GM23338 (cell line): ENCODE results near the gene FAM241B. TPM values are rescaled to one million over a fixed set of nuclear protein-coding genes. Genes with fewer than 3 reads are reported as not detected.

Source experiments
- ATAC-seq: fragments of 200-7000 bp; cut with Tn5 transposase; 3 replicates; pipeline ENCODE4 v1.9.1; 2020
- DNase-seq: peaks from one replicate; pipeline ENCODE4 v3.0.0-alpha.2; 2015; ENCODE audit warnings: low spot score
- H2AFZ ChIP-seq: fragments of 200-600 bp; sonication (generic); 2 replicates; pipeline ENCODE4 v1.8.0; 2016; ENCODE audit warnings: antibody characterized with exemption, mild to moderate bottlenecking, moderate library complexity
- H3F3A ChIP-seq: fragments of 200-600 bp; sonication (generic); replicated peaks from 2 replicates; pipeline ENCODE4 v1.8.0; 2017; ENCODE audit warnings: antibody characterized with exemption, mixed run types, low read depth
- H3K27ac ChIP-seq: fragments of 200-600 bp; sonication (generic); 2 replicates; pipeline ENCODE4 v1.6.1; 2016; ENCODE audit warnings: low read depth
- H3K27me3 ChIP-seq: fragments of 200-600 bp; sonication (generic); 2 replicates; pipeline ENCODE4 v1.8.0; 2016; ENCODE audit warnings: mild to moderate bottlenecking, mixed run types, moderate library complexity; ENCODE audit not compliant: insufficient read depth
- H3K36me3 ChIP-seq: fragments of 200-600 bp; sonication (generic); 2 replicates; pipeline ENCODE4 v1.8.0; 2016; ENCODE audit warnings: mild to moderate bottlenecking; ENCODE audit not compliant: insufficient read depth
- H3K4me1 ChIP-seq: fragments of 200-600 bp; sonication (generic); 2 replicates; pipeline ENCODE4 v1.8.0; 2016; ENCODE audit warnings: mild to moderate bottlenecking, moderate library complexity; ENCODE audit not compliant: insufficient read depth
- H3K4me2 ChIP-seq: fragments of 200-600 bp; sonication (generic); 2 replicates; pipeline ENCODE4 v1.7.1; 2017; ENCODE audit warnings: mixed run types
- H3K4me3 ChIP-seq: fragments of 200-600 bp; sonication (generic); 2 replicates; pipeline ENCODE4 v1.6.1; 2016; ENCODE audit warnings: mixed run types
- H3K79me2 ChIP-seq: fragments of 200-600 bp; sonication (generic); replicated peaks from 2 replicates; pipeline ENCODE4 v1.8.0; 2017; ENCODE audit warnings: mild to moderate bottlenecking; ENCODE audit not compliant: insufficient read depth
- H3K9me2 ChIP-seq: fragments of 200-600 bp; sonication (generic); 2 replicates; pipeline ENCODE4 v1.8.0; 2017; ENCODE audit not compliant: insufficient read depth
- H4K20me1 ChIP-seq: fragments of 200-600 bp; sonication (generic); replicated peaks from 2 replicates; pipeline ENCODE4 v1.8.0; 2017; ENCODE audit warnings: mild to moderate bottlenecking; ENCODE audit not compliant: insufficient read depth
- H3K27ac Mint-ChIP-seq: 2 replicates; pipeline ENCODE4 v1.8.0; 2020; ENCODE audit warnings: inconsistent platforms, mild to moderate bottlenecking, moderate library complexity, mixed read lengths
- H3K27me3 Mint-ChIP-seq: 3 replicates; pipeline ENCODE4 v1.8.0; 2022; ENCODE audit warnings: low read depth, mild to moderate bottlenecking, moderate library complexity, mixed read lengths, inconsistent platforms; ENCODE audit not compliant: insufficient read depth, poor library complexity
- H3K36me3 Mint-ChIP-seq: 3 replicates; pipeline ENCODE4 v1.8.0; 2021; ENCODE audit warnings: low read depth, mild to moderate bottlenecking, inconsistent platforms, moderate library complexity, mixed read lengths
- H3K4me1 Mint-ChIP-seq: 3 replicates; pipeline ENCODE4 v1.8.0; 2020; ENCODE audit warnings: mild to moderate bottlenecking, inconsistent platforms, mixed read lengths
- H3K4me3 Mint-ChIP-seq: 3 replicates; pipeline ENCODE4 v1.8.0; 2021; ENCODE audit warnings: moderate library complexity, mild to moderate bottlenecking, inconsistent platforms, mixed read lengths
- H3K9me3 Mint-ChIP-seq: 3 replicates; pipeline ENCODE4 v1.8.0; 2020; ENCODE audit warnings: moderate library complexity, mild to moderate bottlenecking, inconsistent platforms, mixed read lengths
- CREB1 ChIP-seq: fragments of 250-450 bp; sonication (Bioruptor Pico); IDR thresholded peaks from 2 replicates; pipeline ENCODE4 v1.5.0; 2020; ENCODE audit warnings: low read depth, mild to moderate bottlenecking, moderate library complexity
- ETS1 ChIP-seq: IDR thresholded peaks from 2 replicates; pipeline ENCODE4 v1.6.1; 2016; ENCODE audit warnings: antibody characterized with exemption
- EZH2 ChIP-seq: fragments of 200-600 bp; sonication (generic); IDR thresholded peaks from one replicate; pipeline ENCODE4 v1.8.0; 2017; ENCODE audit warnings: antibody characterized with exemption, mild to moderate bottlenecking, low read depth; ENCODE audit not compliant: unreplicated experiment
- EZH2phosphoT487 ChIP-seq: fragments of 200-600 bp; sonication (generic); IDR thresholded peaks from one replicate; pipeline ENCODE4 v1.8.1; 2018; ENCODE audit warnings: antibody characterized with exemption; ENCODE audit not compliant: unreplicated experiment
- JUNB ChIP-seq: IDR thresholded peaks from one replicate; pipeline ENCODE4 v1.6.1; 2016; ENCODE audit warnings: antibody characterized with exemption; ENCODE audit not compliant: unreplicated experiment
- NANOG ChIP-seq: IDR thresholded peaks from 2 replicates; pipeline ENCODE4 v1.6.1; 2016; ENCODE audit warnings: antibody characterized with exemption, borderline replicate concordance
- POLR2AphosphoS5 ChIP-seq: IDR thresholded peaks from 2 replicates; pipeline ENCODE4 v1.6.1; 2016; ENCODE audit warnings: antibody characterized with exemption, low read depth
- REST ChIP-seq: IDR thresholded peaks from one replicate; pipeline ENCODE4 v1.6.1; 2018; ENCODE audit warnings: antibody characterized with exemption; ENCODE audit not compliant: unreplicated experiment
- STAT1 ChIP-seq: IDR thresholded peaks from one replicate; pipeline ENCODE4 v1.6.1; 2016; ENCODE audit warnings: antibody characterized with exemption; ENCODE audit not compliant: unreplicated experiment
- ZNF114 ChIP-seq: fragments of 250-450 bp; sonication (Bioruptor Pico); IDR thresholded peaks from 2 replicates; pipeline ENCODE4 v1.5.0; 2020; ENCODE audit warnings: mild to moderate bottlenecking, moderate library complexity
- ZNF331 ChIP-seq: fragments of 250-450 bp; sonication (Bioruptor Pico); IDR thresholded peaks from 2 replicates; pipeline ENCODE4 v1.5.0; 2020; ENCODE audit warnings: low read depth, mild to moderate bottlenecking, moderate library complexity
- ZNF462 ChIP-seq: fragments of 250-450 bp; sonication (Bioruptor Pico); IDR thresholded peaks from 2 replicates; pipeline ENCODE4 v1.5.0; 2020; ENCODE audit warnings: mild to moderate bottlenecking, moderate library complexity
- polyA plus RNA-seq: library from polyadenylated mRNA; unstranded; fragments of >200 nt; fragmentation: Nextera tagmentation; extraction: Ambion mirVana; gene quantifications from 2 replicates; pipeline ENCODE4 v1.2.1, GENCODE V29; 2016
- total RNA-seq: library from RNA; depleted of rRNA; stranded (reverse); fragments of >200 nt; shearing (Covaris generic); gene quantifications from 2 replicates; pipeline ENCODE4 v1.2.3, GENCODE V29; 2014

FAM241B gene
- total and polyA plus RNA-seq, 2 experiments from 2014 or later, result 6.7 to 28.3 TPM

- no peak for TF ChIP-seq ZNF462 (CRISPR knock-in tag)
- no peak for TF ChIP-seq POLR2AphosphoS5
- TF ChIP-seq ZNF331 (CRISPR knock-in tag), result no peak
- TF ChIP-seq ETS1, result no peak
- no peak for TF ChIP-seq JUNB
- no peak for TF ChIP-seq EZH2
- TF ChIP-seq CREB1, result no peak
- TF ChIP-seq STAT1, result no peak
- no peak for TF ChIP-seq ZNF114 (CRISPR knock-in tag)
Measured at GRCh38 chr10:69674786-69675185, 44.7 kb downstream of the FAM241B start (continued).

- Mint-ChIP-seq H3K36me3 (no peaks in the 10 kb centered on the region), H3K4me3 (no peak overlapping the region), H3K27me3 (peaks cover 4% of the 10 kb centered on the region), H3K27ac (no peak overlapping the region), H3K4me1 (no peaks in the 10 kb centered on the region), H3K9me3 (no peaks in the 10 kb centered on the region; the same call in 2 of the 3 replicates)
- TF ChIP-seq JUNB (no peak), ETS1 (no peak), EZH2phosphoT487 (no peak), POLR2AphosphoS5 (no peak), REST (no peak), NANOG (no peak), STAT1 (no peak)
- DNase-seq (no peak), ATAC-seq (no peak)
- Histone ChIP-seq H3F3A (no peaks in the 10 kb centered on the region), H3K27ac (no peak overlapping the region), H3K4me1 (peaks cover 8% of the 10 kb centered on the region; the same call in 1 of the 2 replicates), H2AFZ (no peak overlapping the region), H3K4me3 (no peak overlapping the region), H3K36me3 (no peaks in the 10 kb centered on the region), H3K4me2 (no peak overlapping the region), H4K20me1 (no peaks in the 10 kb centered on the region), H3K79me2 (no peaks in the 10 kb centered on the region), H3K9me2 (peaks cover 11% of the 10 kb centered on the region), H3K27me3 (no peaks in the 10 kb centered on the region)
Measured at GRCh38 chr10:69676301-69676700, 46.3 kb downstream of the FAM241B start.
